ENCODE data around the gene ACSBG1.

DNA sequence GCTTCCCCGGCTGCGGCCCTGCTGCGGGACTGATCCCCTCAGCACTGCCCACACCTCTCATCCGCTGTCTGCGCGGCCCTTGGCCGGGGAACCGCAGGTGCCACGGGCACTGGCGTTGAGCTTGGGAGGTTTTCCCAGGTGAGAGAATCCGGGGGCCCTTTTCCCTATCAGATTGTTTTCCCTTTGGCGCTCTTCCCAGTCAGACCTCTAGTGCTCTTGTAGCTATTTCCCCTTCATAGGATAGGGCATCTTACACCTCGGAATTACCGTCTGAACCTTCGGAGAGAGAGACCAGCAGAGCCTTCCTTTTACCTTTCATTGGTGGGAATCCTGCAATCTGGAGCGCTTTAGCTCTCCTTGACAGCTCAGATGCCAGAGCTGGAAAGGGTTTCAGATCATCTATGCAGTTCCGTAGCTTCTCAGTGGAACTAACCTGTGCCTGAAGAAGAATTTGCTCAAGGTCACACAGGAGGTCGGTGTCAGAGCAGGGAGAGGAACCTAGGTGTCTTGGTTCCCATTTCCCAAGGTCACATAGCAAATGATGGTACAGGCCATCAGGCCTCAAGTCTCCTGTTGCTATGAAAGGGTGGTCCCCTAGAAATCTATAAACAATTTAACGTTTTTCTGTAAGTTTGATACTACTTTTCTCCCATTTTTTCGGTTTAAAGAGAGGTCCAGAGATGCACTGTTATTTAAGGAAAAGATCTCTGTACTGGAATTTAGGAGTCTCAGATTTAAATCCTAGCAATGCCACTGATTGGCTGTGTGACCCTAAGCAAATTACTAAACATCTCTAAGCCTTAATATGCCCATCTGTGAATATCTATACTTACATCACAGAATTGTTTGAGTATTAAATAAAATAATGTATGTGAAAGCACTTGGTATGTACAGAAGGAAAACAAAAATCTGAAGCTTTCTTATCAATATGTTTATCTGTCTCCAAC lies 84.3 kb downstream of the ACSBG1 start:
- TF ChIP-seq CTCF (IDR thresholded peaks at IDR 0.05) (no peak), POLR2AphosphoS5 (IDR thresholded peaks at IDR 0.05; ENCODE audit: insufficient read depth in 1 of 2, low read depth in 1 of 2) (no peak)

All from vagina (tissue), 2 donors.